ENCODE measurements around the gene PHLDA1. TPM values are rescaled to one million over a fixed set of nuclear protein-coding genes. Genes with fewer than 3 reads are reported as not detected.

Gene PHLDA1
- total and polyA plus RNA-seq, 2 of the 13 experiments (the other 11 are each of a cell fraction or from before 2014, with no cell fraction given), result 33.8 to 41.0 TPM

DNA sequence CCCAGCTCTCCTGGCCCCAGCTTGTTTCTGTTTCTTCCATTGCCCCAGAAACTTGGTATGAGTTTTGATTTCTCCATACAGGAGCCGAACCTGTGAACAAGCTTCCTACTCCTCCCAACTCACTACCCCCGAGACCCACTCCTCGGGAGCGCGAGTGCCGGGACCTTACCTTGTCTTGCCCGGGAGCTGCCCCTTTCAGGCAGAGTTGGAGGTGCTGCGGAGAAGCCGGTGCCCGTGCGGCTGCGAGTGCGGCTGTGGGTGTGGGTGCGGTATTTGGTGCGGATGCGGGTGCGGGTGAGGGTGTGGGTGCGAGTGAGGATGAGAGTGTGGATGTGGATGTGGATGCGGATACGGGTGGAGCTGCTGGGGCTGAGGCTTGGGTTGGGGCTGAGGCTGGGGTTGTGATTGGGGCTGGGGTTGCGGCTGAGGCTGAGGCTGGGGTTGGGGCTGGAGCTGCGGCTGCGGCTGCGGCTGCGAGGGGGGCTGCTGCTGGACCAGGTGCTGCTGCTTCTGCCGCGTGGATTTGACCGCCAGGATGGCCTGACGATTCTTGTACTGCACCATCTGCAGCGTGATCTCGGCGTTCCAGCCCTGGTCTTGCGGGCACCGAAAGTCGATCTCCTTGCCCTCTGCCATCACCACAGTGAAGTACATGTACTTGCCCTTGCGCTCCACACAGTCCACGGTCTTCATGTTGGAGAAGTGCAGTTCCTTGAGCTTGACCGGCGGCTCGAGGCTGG is 1.1 kb downstream of the PHLDA1 start (continued):
- TF ChIP-seq, protein P1, sequence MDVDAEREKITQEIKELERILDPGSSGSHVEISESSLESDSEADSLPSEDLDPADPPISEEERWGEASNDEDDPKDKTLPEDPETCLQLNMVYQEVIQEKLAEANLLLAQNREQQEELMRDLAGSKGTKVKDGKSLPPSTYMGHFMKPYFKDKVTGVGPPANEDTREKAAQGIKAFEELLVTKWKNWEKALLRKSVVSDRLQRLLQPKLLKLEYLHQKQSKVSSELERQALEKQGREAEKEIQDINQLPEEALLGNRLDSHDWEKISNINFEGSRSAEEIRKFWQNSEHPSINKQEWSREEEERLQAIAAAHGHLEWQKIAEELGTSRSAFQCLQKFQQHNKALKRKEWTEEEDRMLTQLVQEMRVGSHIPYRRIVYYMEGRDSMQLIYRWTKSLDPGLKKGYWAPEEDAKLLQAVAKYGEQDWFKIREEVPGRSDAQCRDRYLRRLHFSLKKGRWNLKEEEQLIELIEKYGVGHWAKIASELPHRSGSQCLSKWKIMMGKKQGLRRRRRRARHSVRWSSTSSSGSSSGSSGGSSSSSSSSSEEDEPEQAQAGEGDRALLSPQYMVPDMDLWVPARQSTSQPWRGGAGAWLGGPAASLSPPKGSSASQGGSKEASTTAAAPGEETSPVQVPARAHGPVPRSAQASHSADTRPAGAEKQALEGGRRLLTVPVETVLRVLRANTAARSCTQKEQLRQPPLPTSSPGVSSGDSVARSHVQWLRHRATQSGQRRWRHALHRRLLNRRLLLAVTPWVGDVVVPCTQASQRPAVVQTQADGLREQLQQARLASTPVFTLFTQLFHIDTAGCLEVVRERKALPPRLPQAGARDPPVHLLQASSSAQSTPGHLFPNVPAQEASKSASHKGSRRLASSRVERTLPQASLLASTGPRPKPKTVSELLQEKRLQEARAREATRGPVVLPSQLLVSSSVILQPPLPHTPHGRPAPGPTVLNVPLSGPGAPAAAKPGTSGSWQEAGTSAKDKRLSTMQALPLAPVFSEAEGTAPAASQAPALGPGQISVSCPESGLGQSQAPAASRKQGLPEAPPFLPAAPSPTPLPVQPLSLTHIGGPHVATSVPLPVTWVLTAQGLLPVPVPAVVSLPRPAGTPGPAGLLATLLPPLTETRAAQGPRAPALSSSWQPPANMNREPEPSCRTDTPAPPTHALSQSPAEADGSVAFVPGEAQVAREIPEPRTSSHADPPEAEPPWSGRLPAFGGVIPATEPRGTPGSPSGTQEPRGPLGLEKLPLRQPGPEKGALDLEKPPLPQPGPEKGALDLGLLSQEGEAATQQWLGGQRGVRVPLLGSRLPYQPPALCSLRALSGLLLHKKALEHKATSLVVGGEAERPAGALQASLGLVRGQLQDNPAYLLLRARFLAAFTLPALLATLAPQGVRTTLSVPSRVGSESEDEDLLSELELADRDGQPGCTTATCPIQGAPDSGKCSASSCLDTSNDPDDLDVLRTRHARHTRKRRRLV (CRISPR knock-in tag; IDR thresholded peaks at IDR 0.05), result no peak
- TF ChIP-seq, protein P2, sequence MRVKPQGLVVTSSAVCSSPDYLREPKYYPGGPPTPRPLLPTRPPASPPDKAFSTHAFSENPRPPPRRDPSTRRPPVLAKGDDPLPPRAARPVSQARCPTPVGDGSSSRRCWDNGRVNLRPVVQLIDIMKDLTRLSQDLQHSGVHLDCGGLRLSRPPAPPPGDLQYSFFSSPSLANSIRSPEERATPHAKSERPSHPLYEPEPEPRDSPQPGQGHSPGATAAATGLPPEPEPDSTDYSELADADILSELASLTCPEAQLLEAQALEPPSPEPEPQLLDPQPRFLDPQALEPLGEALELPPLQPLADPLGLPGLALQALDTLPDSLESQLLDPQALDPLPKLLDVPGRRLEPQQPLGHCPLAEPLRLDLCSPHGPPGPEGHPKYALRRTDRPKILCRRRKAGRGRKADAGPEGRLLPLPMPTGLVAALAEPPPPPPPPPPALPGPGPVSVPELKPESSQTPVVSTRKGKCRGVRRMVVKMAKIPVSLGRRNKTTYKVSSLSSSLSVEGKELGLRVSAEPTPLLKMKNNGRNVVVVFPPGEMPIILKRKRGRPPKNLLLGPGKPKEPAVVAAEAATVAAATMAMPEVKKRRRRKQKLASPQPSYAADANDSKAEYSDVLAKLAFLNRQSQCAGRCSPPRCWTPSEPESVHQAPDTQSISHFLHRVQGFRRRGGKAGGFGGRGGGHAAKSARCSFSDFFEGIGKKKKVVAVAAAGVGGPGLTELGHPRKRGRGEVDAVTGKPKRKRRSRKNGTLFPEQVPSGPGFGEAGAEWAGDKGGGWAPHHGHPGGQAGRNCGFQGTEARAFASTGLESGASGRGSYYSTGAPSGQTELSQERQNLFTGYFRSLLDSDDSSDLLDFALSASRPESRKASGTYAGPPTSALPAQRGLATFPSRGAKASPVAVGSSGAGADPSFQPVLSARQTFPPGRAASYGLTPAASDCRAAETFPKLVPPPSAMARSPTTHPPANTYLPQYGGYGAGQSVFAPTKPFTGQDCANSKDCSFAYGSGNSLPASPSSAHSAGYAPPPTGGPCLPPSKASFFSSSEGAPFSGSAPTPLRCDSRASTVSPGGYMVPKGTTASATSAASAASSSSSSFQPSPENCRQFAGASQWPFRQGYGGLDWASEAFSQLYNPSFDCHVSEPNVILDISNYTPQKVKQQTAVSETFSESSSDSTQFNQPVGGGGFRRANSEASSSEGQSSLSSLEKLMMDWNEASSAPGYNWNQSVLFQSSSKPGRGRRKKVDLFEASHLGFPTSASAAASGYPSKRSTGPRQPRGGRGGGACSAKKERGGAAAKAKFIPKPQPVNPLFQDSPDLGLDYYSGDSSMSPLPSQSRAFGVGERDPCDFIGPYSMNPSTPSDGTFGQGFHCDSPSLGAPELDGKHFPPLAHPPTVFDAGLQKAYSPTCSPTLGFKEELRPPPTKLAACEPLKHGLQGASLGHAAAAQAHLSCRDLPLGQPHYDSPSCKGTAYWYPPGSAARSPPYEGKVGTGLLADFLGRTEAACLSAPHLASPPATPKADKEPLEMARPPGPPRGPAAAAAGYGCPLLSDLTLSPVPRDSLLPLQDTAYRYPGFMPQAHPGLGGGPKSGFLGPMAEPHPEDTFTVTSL (CRISPR knock-in tag; IDR thresholded peaks at IDR 0.05; ENCODE audit: borderline replicate concordance), result no peak
- TF ChIP-seq ZNF598 (CRISPR knock-in tag; IDR thresholded peaks at IDR 0.05; ENCODE audit: borderline replicate concordance) (no peak), ZNF512B (CRISPR knock-in tag; IDR thresholded peaks at IDR 0.05; ENCODE audit: borderline replicate concordance) (0 out of 2 replicates have a peak, but pooled peaks have one; percentile 47), ZC3H4 (CRISPR knock-in tag; IDR thresholded peaks at IDR 0.05; ENCODE audit: borderline replicate concordance) (peak; percentile 59; the same call in 1 of the 2 replicates), CBX1 (IDR thresholded peaks at IDR 0.05; ENCODE audit: low read depth) (no peak), BATF2 (CRISPR knock-in tag; IDR thresholded peaks at IDR 0.05) (no peak), LBX2 (CRISPR knock-in tag; IDR thresholded peaks at IDR 0.05; ENCODE audit: borderline replicate concordance) (no peak), PLSCR1 (CRISPR knock-in tag; IDR thresholded peaks at IDR 0.05; ENCODE audit: borderline replicate concordance) (0 out of 2 replicates have a peak, but pooled peaks have one; percentile 39), ZEB1 (IDR thresholded peaks at IDR 0.05; ENCODE audit: insufficient replicate concordance, low read depth) (no peak), ZNF264 (CRISPR knock-in tag; IDR thresholded peaks at IDR 0.05) (no peak)
